ENCODE data around the gene APLP2. TPM values are rescaled to one million over a fixed set of nuclear protein-coding genes. Genes with fewer than 3 reads are reported as not detected.

APLP2 gene
- total RNA-seq, 1 experiment from 2014 or later = 210 TPM

- no peaks in the 10 kb centered on the region for H3K36me3 ChIP-seq (ENCODE audit: control insufficient read depth in 1 of 2, insufficient read depth in 2 of 2, low read length in 2 of 2)
- DNase-seq (ENCODE audit: low read depth, low spot score) (no peak), ATAC-seq (no peak)
- no peak overlapping the region for H3K4me3 ChIP-seq (replicated peaks in 1 of 2; ENCODE audit: low read depth in 1 of 2, low read length in 2 of 2)
- intact Hi-C loops (cut with micrococcal nuclease) = no loop called here
- H3K27ac ChIP-seq (ENCODE audit: low read depth, low read length) = no peak overlapping the region
- TF ChIP-seq CBX3 (IDR thresholded peaks at IDR 0.05; ENCODE audit: low read depth) (no peak), EGR1 (IDR thresholded peaks at IDR 0.05; ENCODE audit: low read depth) (no peak), CTCF (IDR thresholded peaks at IDR 0.05 in 2 of 3, conservative IDR thresholded peaks at IDR 0.05 in 1 of 3; ENCODE audit: borderline replicate concordance in 1 of 3, insufficient read depth in 1 of 3, low read depth in 2 of 3, low read length in 2 of 3) (no peak), TCF7L2 (IDR thresholded peaks at IDR 0.05; ENCODE audit: borderline replicate concordance, extremely low read depth, insufficient read depth, insufficient read length) (no peak), SIN3A (IDR thresholded peaks at IDR 0.05; ENCODE audit: low read depth) (no peak), FOSL1 (IDR thresholded peaks at IDR 0.05; ENCODE audit: low read depth) (no peak), ZBTB33 (IDR thresholded peaks at IDR 0.05; ENCODE audit: extremely low read depth, insufficient replicate concordance, low read length) (no peak), ZFX (IDR thresholded peaks at IDR 0.05) (no peak), YY1 (IDR thresholded peaks at IDR 0.05; ENCODE audit: extremely low read depth, insufficient replicate concordance, low read depth, low read length) (no peak), EZH2phosphoT487 (IDR thresholded peaks at IDR 0.05; ENCODE audit: borderline replicate concordance) (no peak), ATF3 (IDR thresholded peaks at IDR 0.05) (no peak), RAD21 (IDR thresholded peaks at IDR 0.05; ENCODE audit: low read depth) (no peak), CEBPB (IDR thresholded peaks at IDR 0.05; ENCODE audit: low read depth) (no peak), POLR2A (IDR thresholded peaks at IDR 0.05; ENCODE audit: borderline replicate concordance, extremely low read depth, insufficient read depth, insufficient read length) (no peak), REST (IDR thresholded peaks at IDR 0.05; ENCODE audit: low read depth) (no peak), ZNF274 (IDR thresholded peaks at IDR 0.05; ENCODE audit: low read depth, low read length) (no peak), JUND (IDR thresholded peaks at IDR 0.05) (no peak), ELF1 (IDR thresholded peaks at IDR 0.05; ENCODE audit: borderline replicate concordance, low read depth) (no peak), SRF (IDR thresholded peaks at IDR 0.05; ENCODE audit: low read depth) (no peak), MAX (IDR thresholded peaks at IDR 0.05) (no peak)
- ChIA-PET CTCF (no interaction called here), RAD21 (ENCODE audit: low non-redundant PET in 1 of 2, low total read pairs in 2 of 2, uncharacterized antibody in 2 of 2, unreplicated experiment in 2 of 2) (no interaction called here), POLR2A (no interaction called here)
- no peaks in the 10 kb centered on the region for H3K9me2 ChIP-seq (ENCODE audit: insufficient read depth)
- no peak overlapping the region for H3K4me2 ChIP-seq (ENCODE audit: low read length)
- no peak overlapping the region for H3K9ac ChIP-seq (ENCODE audit: low read length)
- peaks cover 6% of the 10 kb centered on the region; the same call in 1 of the 2 replicates for H4K20me1 ChIP-seq (ENCODE audit: insufficient read depth)
- no peaks in the 10 kb centered on the region for H3K27me3 ChIP-seq (ENCODE audit: insufficient read depth, low read length)
- no TSS peak for BruUV-seq (replicated peaks)
- H3K79me2 ChIP-seq (ENCODE audit: insufficient read depth, low read length) = peaks cover 75% of the 10 kb centered on the region
- no peaks in the 10 kb centered on the region for H3K9me3 ChIP-seq (ENCODE audit: control insufficient read depth in 1 of 2, insufficient read depth in 1 of 2, low read depth in 1 of 2, low read length in 2 of 2)
- no peaks in the 10 kb centered on the region for H3K4me1 ChIP-seq (ENCODE audit: control insufficient read depth in 1 of 2, insufficient read depth in 2 of 2, low read length in 2 of 2)
- no peak overlapping the region for H2AFZ ChIP-seq (ENCODE audit: low read depth, low read length, poor library complexity, severe bottlenecking)
Observed at GRCh38 chr11:130097285-130097684, 27.6 kb downstream of the APLP2 start.
